RWPE2 (cell line): ENCODE data around the gene AFAP1L2.
"Not testable (repeated sequence)": the region's sequence is repeated elsewhere in the genome, so short reads cannot be mapped to it uniquely, and the experiment has no call there.

Experiments used
- ATAC-seq: fragments of 200-7000 bp; cut with Tn5 transposase; 3 replicates; pipeline ENCODE4 v1.9.1; 2021; ENCODE audit warnings: low read depth
- DNase-seq: peaks from one replicate; pipeline ENCODE4 v3.0.0-alpha.2; 2020; ENCODE audit warnings: low spot score
- H3K27ac ChIP-seq: fragments of 450-650 bp; 2 replicates; pipeline ENCODE4 v1.5.1; 2017; ENCODE audit warnings: mild to moderate bottlenecking; ENCODE audit not compliant: poor library complexity, severe bottlenecking
- H3K27me3 ChIP-seq: fragments of 250-450 bp; sonication (Bioruptor Pico); 2 replicates; pipeline ENCODE4 v1.5.1; 2021; ENCODE audit warnings: mild to moderate bottlenecking, moderate library complexity; ENCODE audit not compliant: insufficient read depth, poor library complexity, severe bottlenecking
- H3K36me3 ChIP-seq: fragments of 250-450 bp; sonication (Bioruptor Pico); 2 replicates; pipeline ENCODE4 v1.5.1; 2020; ENCODE audit warnings: low read depth, mild to moderate bottlenecking, moderate library complexity
- H3K4me1 ChIP-seq: fragments of 250-450 bp; sonication (Bioruptor Pico); 2 replicates; pipeline ENCODE4 v1.5.1; 2021; ENCODE audit warnings: mild to moderate bottlenecking, moderate library complexity; ENCODE audit not compliant: insufficient read depth, poor library complexity, severe bottlenecking
- H3K4me3 ChIP-seq: fragments of 250-450 bp; sonication (Bioruptor Pico); 2 replicates; pipeline ENCODE4 v1.5.1; 2021; ENCODE audit warnings: mild to moderate bottlenecking, moderate library complexity; ENCODE audit not compliant: severe bottlenecking
- H3K9me3 ChIP-seq: fragments of 250-450 bp; sonication (Bioruptor Pico); 2 replicates; pipeline ENCODE4 v1.5.1; 2021; ENCODE audit warnings: mild to moderate bottlenecking, moderate library complexity; ENCODE audit not compliant: severe bottlenecking
- TF ChIP-seq, protein P1 (sequence below): fragments of 450-650 bp; IDR thresholded peaks from one replicate; pipeline ENCODE4 v1.5.1; 2017; ENCODE audit warnings: mild to moderate bottlenecking, moderate library complexity; ENCODE audit not compliant: poor library complexity, severe bottlenecking

AFAP1L2 gene

DNA sequence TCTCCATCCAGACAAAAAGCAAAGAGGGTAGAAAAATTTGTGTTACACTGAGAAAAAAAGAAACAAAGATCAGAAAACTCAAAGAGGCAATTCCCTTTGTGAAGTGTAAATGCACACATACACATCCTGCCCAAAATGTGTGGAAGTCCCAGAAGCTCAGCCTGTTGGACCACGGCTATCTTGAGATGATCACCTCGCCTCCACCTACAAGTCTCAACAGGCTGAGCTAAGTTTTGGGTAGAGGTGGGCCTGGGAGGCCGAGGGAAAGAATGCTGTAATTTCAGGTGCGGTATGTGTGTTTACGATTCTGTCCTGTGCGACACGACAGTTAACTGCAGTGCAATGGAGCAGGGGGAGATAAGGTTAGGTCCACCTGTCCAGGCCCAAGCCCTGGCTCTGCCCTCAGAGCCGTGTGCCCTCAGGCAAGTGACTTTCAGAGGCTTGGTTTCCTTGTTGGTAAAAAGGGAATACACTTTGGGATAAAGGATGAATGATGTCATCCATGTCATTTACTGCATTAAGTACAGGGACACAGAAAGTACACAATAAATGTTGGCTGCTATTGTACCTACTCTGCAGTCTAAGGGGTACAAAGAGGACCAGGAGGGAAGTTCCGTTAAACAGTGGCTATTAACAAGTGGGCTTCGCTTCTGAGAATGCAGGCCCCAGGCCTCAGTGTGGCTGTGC is 67.3 kb downstream of the AFAP1L2 start:
- Histone ChIP-seq H3K4me1 (peaks cover 8% of the 10 kb centered on the region), H3K27me3 (no peaks in the 10 kb centered on the region), H3K27ac (no peak overlapping the region), H3K36me3 (no peaks in the 10 kb centered on the region), H3K9me3 (no peaks in the 10 kb centered on the region), H3K4me3 (no peak overlapping the region)
- no peak for DNase-seq
- TF ChIP-seq, protein P1, sequence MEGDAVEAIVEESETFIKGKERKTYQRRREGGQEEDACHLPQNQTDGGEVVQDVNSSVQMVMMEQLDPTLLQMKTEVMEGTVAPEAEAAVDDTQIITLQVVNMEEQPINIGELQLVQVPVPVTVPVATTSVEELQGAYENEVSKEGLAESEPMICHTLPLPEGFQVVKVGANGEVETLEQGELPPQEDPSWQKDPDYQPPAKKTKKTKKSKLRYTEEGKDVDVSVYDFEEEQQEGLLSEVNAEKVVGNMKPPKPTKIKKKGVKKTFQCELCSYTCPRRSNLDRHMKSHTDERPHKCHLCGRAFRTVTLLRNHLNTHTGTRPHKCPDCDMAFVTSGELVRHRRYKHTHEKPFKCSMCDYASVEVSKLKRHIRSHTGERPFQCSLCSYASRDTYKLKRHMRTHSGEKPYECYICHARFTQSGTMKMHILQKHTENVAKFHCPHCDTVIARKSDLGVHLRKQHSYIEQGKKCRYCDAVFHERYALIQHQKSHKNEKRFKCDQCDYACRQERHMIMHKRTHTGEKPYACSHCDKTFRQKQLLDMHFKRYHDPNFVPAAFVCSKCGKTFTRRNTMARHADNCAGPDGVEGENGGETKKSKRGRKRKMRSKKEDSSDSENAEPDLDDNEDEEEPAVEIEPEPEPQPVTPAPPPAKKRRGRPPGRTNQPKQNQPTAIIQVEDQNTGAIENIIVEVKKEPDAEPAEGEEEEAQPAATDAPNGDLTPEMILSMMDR = no peak
- peak; percentile 65; the same call in 2 of the 3 replicates for ATAC-seq

GRCh38 chr10:114335614-114336013 is 68.7 kb downstream of the AFAP1L2 start:
- H3K9me3 ChIP-seq = no peaks in the 10 kb centered on the region
- H3K4me1 ChIP-seq = peaks cover 8% of the 10 kb centered on the region
- H3K27me3 ChIP-seq = no peaks in the 10 kb centered on the region
- DNase-seq (no peak), ATAC-seq (no peak)
- TF ChIP-seq, protein P1 = no peak
- H3K4me3 ChIP-seq = no peak overlapping the region
- no peaks in the 10 kb centered on the region for H3K36me3 ChIP-seq
- no peak overlapping the region for H3K27ac ChIP-seq

- no peaks in the 10 kb centered on the region for H3K9me3 ChIP-seq
- DNase-seq = no peak
- no peak overlapping the region for H3K4me3 ChIP-seq
- TF ChIP-seq, protein P1 = no peak
- H3K36me3 ChIP-seq = no peaks in the 10 kb centered on the region
- no peak overlapping the region for H3K27ac ChIP-seq
- H3K4me1 ChIP-seq = peaks cover 8% of the 10 kb centered on the region
- ATAC-seq = no peak
- no peaks in the 10 kb centered on the region for H3K27me3 ChIP-seq
Observed at GRCh38 chr10:114334301-114334700, 70.0 kb downstream of the AFAP1L2 start.

DNA sequence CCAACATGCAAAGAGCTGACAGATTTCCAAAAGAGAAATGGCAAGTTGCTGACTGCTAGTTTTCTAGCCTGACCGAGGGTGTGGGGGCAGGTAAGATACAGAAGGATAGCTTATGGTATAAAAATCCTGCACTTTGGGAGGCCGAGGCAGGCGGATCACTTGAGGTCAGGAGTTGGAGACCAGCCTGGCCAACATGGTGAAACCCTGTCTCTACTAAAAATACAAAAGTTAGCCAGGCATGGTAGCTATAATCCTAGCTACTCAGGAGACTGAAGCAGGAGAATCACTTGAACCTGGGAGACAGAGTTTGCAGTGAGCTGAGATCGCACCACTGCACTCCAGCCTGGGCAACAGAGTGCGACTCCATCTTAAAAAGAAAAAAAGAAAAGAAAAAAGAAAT is 70.9 kb downstream of the AFAP1L2 start:
- H3K36me3 ChIP-seq, DNase-seq, ATAC-seq, H3K27me3 ChIP-seq, H3K9me3 ChIP-seq, H3K4me3 ChIP-seq, H3K4me1 ChIP-seq, H3K27ac ChIP-seq: not testable (repeated sequence)

DNA sequence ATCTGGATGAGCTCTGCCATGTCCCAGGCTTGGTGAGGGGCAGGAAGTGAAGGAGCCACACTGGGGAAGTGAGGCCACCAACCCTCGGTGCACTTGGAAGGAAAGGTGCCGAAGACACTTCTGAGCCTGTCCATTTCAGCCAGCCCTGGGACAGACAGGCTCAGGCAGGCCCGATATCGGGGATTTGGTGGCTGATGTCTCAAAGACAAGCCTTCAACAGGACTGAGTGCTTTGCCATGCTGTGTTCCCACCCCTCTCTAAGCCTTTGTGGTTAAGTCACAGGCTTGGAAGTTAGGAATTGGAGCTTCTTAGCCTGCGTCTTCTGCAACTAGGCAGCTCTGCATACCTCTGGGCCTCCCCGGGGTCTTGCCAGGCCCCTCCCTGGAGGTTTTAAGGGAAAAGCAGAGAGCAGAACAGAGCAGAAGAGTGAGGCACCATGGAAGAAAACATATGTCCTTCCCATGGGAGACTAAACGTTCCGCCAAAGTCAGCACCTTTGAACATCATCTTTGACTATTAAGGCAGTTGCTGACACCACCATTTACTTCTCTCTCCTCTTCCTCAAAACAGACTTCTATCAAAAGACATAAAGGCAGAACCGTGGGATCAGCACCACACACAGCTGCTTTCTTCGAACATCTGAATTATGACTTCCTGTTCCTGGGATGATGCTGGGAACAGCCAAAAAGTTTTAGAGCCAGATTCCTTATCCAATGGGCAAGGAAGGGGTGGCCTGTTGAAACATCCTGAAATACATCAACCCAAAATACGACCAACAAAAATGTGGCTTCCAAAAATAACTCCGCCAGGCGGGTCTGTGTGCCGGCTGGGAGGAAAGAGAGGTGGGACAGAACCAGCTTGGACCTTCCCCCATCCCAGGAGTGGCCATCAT is 71.8 kb downstream of the AFAP1L2 start:
- Histone ChIP-seq H3K36me3 (no peaks in the 10 kb centered on the region), H3K4me1 (peaks cover 8% of the 10 kb centered on the region), H3K4me3 (no peak overlapping the region), H3K9me3 (no peaks in the 10 kb centered on the region), H3K27me3 (no peaks in the 10 kb centered on the region), H3K27ac (no peak overlapping the region)
- TF ChIP-seq, protein P1 = no peak
- peak; percentile 20; the same call in 1 of the 3 replicates for ATAC-seq
- no peak for DNase-seq
